ENCODE measurements around the gene NEDD9.

Gene NEDD9

GRCh38 chr6:11223286-11223864, 9.1 kb downstream of the NEDD9 start:
- no peak for TF ChIP-seq ZNF274 (IDR thresholded peaks at IDR 0.05; ENCODE audit: low read depth, low read length)
- H3K4me3 ChIP-seq (ENCODE audit: low read length): no peak overlapping the region

- no peak for TF ChIP-seq ZNF274 (IDR thresholded peaks at IDR 0.05; ENCODE audit: low read depth, low read length)
- H3K4me3 ChIP-seq (ENCODE audit: low read length): no peak overlapping the region
Measured at GRCh38 chr6:11222385-11223277, 9.8 kb downstream of the NEDD9 start.

DNA sequence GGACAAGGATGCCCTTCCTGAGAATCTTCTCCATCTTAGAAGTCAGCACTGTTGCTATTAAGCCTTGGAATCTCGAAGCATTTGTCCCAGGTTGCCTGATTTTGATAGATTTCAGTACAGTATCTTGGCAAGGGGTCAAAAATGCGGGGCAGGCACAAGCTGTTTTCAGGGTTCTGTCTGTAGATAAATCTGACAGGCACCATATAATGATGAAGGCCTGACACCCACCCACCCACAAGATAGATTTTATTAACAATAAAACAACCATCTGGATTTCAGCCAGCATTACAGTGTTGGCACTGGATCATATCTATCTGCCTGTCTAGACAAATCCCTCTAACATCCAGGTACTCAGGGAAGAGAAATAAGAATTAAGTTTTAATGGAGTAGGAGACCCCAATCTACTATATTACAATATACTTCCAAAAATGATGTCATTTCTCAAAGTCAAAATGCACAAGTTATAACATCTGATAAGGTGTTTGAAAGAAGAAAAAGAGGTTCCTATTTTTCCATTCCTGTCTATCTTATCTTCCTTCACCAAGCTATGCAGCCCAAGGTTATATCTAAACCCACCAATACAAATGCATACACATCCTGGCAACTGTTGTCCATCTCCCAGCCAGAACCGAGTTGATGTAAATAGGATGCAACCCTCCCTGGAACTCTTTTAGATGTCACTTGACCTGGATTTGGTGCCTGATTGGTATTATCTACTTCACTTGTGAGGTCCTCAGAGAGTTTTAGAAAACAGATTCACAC, 10.7 kb downstream of the NEDD9 start:
- H3K4me3 ChIP-seq (ENCODE audit: low read length): no peak overlapping the region
- TF ChIP-seq ZNF274 (IDR thresholded peaks at IDR 0.05; ENCODE audit: low read depth, low read length): no peak

DNA sequence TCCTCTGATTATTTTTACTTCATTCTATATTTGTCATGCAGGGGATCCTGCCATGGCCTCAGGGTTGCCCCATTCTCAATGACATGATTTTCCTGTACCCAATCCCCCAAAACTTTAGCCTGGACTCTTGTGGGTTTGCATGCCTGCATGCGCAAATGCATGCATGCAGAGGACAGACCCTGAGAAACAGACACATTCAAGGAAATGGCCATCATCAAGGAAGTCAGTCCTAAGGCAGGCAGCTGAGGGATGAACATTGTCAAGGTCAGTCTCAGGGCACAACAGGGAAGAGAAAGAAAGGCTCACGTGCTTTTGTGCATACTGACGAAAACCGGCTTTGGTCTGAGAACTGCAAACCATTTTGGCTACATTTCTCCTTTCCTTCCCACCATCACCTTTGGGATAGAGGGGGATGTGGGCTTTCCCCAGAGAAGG, 13.1 kb downstream of the NEDD9 start:
- no peak for TF ChIP-seq ZNF274 (IDR thresholded peaks at IDR 0.05; ENCODE audit: low read depth, low read length)
- no peak overlapping the region for H3K4me3 ChIP-seq (ENCODE audit: low read length)

DNA sequence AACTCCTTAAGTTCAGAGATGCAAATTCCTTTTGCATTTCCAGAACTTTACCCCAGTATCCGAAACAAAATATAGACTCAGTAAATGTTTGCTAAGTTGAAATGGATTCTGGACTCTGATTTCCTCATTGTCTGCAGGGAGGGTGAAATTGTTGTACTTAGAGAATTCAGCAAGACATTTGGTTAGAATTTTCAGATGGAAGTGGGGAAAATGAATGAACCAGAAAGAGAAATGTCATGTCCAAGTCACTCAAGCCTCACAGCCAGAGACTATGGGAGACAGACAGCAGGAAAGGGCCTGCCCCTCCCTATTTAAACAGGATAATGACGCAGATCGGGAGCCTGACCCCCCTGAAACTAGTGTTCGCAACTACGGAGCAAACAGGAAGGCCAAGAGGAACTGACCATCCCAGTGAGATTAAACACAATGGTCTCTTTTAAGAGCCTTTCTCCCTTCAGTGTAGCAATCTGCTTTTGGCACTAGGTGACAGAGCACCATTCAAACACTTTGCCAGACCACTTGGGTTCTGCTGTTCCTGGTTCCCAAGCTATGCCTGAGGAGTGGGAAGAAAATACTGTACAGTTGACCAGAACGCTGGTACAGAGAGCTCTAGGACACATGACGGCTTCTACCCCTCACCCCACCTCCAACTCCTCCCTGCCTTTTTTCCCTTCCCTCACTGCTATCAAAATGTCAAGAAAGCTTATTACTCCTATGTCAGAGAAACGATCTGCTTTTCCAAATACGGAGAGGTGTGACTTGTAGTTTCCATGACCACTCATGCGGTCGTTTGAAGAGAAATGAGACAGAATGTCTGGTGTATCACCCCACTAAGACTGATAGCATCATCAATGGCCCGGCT, 13.7 kb downstream of the NEDD9 start:
- H3K4me3 ChIP-seq (ENCODE audit: low read length): no peak overlapping the region

GRCh38 chr6:11218102-11218442, 14.4 kb downstream of the NEDD9 start:
- TF ChIP-seq ZNF274 (IDR thresholded peaks at IDR 0.05; ENCODE audit: low read depth, low read length): no peak
- H3K4me3 ChIP-seq (ENCODE audit: low read length): no peak overlapping the region; the same call in 1 of the 2 replicates

More for the DNA sequence above, 13.7 kb downstream of the NEDD9 start:
- TF ChIP-seq ZNF274 (IDR thresholded peaks at IDR 0.05; ENCODE audit: low read depth, low read length): no peak

DNA sequence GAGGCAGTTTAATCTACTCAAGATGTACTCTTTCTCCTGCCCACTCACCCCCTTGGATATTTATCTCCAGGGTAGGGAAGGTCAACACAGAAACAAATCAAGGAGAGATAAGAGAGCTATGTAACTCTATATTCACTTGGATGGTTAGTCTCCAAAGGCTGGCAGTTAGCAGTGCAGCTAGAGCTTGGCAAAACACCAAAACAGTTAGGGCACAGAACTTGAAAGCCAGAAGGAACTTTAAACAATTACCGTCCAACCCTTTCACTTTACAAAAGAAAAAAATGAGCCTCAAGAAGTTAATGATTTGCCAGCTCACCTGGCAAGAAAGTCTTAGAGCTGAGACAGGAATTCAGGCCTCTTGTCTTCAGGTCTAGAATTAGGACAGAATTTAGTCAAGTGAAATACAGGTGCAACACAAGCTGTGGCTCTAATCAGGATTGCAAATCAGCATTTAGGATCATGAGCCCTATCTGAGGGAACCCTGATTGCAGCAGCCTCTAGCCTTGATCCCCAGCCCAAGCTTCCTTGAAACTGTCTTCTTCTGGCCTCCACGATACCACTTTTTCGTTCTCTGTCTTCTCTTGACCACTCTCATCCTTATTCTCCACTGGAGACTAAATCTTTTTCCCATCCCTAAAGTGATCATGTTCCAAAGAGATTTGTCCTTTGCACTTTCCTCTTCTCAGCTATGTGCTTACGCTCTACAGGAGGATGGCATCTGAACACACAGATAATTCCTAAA, 14.9 kb downstream of the NEDD9 start:
- TF ChIP-seq ZNF274 (IDR thresholded peaks at IDR 0.05; ENCODE audit: low read depth, low read length): no peak

GRCh38 chr6:11215773-11216172, 16.7 kb downstream of the NEDD9 start:
- H3K4me3 ChIP-seq (ENCODE audit: low read length): no peak overlapping the region
- TF ChIP-seq ZNF274 (IDR thresholded peaks at IDR 0.05; ENCODE audit: low read depth, low read length): no peak

More for the DNA sequence above, 14.9 kb downstream of the NEDD9 start:
- peak overlapping the region; percentile 3; the same call in 1 of the 2 replicates for H3K4me3 ChIP-seq (ENCODE audit: low read length)

- H3K4me3 ChIP-seq (ENCODE audit: low read length): no peak overlapping the region
- TF ChIP-seq ZNF274 (IDR thresholded peaks at IDR 0.05; ENCODE audit: low read depth, low read length): no peak
Measured at GRCh38 chr6:11214901-11215300, 17.6 kb downstream of the NEDD9 start.

DNA sequence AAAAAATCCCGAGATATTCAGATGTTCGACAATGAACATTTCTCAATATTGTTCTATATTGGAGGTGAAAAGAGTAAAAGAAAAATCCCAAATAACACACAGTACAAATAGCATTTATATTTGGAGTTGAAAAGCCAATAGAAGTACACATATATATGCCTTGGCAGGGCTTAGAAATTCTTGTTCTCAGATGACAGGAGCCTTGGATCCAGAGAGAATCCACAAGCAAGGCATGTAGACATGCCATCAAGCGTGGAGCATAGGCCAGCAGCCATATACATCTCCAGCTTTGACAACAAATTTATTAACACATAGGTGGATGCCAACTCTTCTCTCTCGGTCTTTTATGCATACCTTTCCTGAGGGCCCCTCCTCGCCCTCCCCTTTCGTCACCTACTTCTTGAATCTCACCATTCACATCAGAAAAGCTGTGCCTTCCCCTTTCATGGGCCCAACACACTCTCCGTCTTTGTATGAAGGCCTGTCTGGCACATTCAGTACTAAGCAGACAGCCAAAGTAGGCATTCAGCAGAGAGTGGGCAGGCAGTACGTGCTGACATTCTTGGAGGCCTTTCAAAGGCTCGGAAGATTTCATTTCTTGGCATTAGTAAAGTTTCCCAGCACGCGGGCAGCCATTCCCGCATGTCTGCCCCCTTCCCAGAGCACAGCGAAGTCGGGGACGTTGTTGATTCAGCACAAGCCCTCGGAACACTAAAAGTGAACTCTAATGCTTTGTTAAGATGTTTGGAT, 18.2 kb downstream of the NEDD9 start:
- no peak overlapping the region for H3K4me3 ChIP-seq (ENCODE audit: low read length)
- TF ChIP-seq ZNF274 (IDR thresholded peaks at IDR 0.05; ENCODE audit: low read depth, low read length): no peak

GRCh38 chr6:11213422-11214021, 18.9 kb downstream of the NEDD9 start:
- H3K4me3 ChIP-seq (ENCODE audit: low read length): no peak overlapping the region
- no peak for TF ChIP-seq ZNF274 (IDR thresholded peaks at IDR 0.05; ENCODE audit: low read depth, low read length)

- no peak for TF ChIP-seq ZNF274 (IDR thresholded peaks at IDR 0.05; ENCODE audit: low read depth, low read length)
- no peak overlapping the region for H3K4me3 ChIP-seq (ENCODE audit: low read length)
Measured at GRCh38 chr6:11212664-11213063, 19.8 kb downstream of the NEDD9 start.

Measured in GM08714 (cell line).